Parathyroid adenoma (tissue), 2 donors: ENCODE data around the gene EPHA5.

Experiments
- H2AFZ ChIP-seq: fragments of 300-600 bp; sonication (generic); one replicate; pipeline ENCODE4 v1.7.0; 2017; ENCODE audit warnings: antibody characterized with exemption, mild to moderate bottlenecking
- H3K27ac ChIP-seq: fragments of 300-600 bp; sonication (generic); one replicate; pipeline ENCODE4 v1.7.0; 2017
- H3K27me3 ChIP-seq: fragments of 300-600 bp; sonication (generic); one replicate; pipeline ENCODE4 v1.7.0; 2017; ENCODE audit warnings: low read length; ENCODE audit not compliant: control insufficient read depth, insufficient read depth
- H3K36me3 ChIP-seq: fragments of 300-600 bp; sonication (generic); one replicate; pipeline ENCODE4 v1.7.0; 2017; ENCODE audit warnings: low read length; ENCODE audit not compliant: control insufficient read depth, insufficient read depth
- H3K4me1 ChIP-seq: fragments of 300-600 bp; sonication (generic); one replicate; pipeline ENCODE4 v1.7.0; 2017; ENCODE audit warnings: control low read depth
- H3K4me2 ChIP-seq: fragments of 300-600 bp; sonication (generic); one replicate; pipeline ENCODE4 v1.7.0; 2017; ENCODE audit warnings: low read length
- H3K4me3 ChIP-seq: fragments of 300-600 bp; sonication (generic); one replicate; pipeline ENCODE4 v1.7.0; 2017; ENCODE audit warnings: low read depth, low read length
- H3K79me2 ChIP-seq: fragments of 300-600 bp; sonication (generic); one replicate; pipeline ENCODE4 v1.7.0; 2017; ENCODE audit warnings: control low read depth
- H3K9ac ChIP-seq: fragments of 300-600 bp; sonication (generic); one replicate; pipeline ENCODE4 v1.7.0; 2017; ENCODE audit warnings: mild to moderate bottlenecking
- H3K9me3 ChIP-seq: fragments of 300-600 bp; sonication (generic); one replicate; pipeline ENCODE4 v1.7.0; 2017; ENCODE audit warnings: low read length; ENCODE audit not compliant: control insufficient read depth
- CTCF ChIP-seq: fragments of 300-600 bp; sonication (generic); IDR thresholded peaks from one replicate; pipeline ENCODE4 v1.7.0; 2017; ENCODE audit warnings: antibody characterized with exemption, mild to moderate bottlenecking
- donor health status: primary hyperparathyroidism.

EPHA5 gene

GRCh38 chr4:65635051-65635821, 35.1 kb downstream of the EPHA5 start:
- no peaks in the 10 kb centered on the region for H3K36me3 ChIP-seq
- H3K27me3 ChIP-seq = no peaks in the 10 kb centered on the region
- no peaks in the 10 kb centered on the region for H3K79me2 ChIP-seq
- no peak overlapping the region for H3K4me2 ChIP-seq
- no peak overlapping the region for H2AFZ ChIP-seq
- no peaks in the 10 kb centered on the region for H3K9me3 ChIP-seq
- no peak overlapping the region for H3K27ac ChIP-seq
- TF ChIP-seq CTCF = no peak
- no peak overlapping the region for H3K4me3 ChIP-seq
- no peak overlapping the region for H3K9ac ChIP-seq
- no peaks in the 10 kb centered on the region for H3K4me1 ChIP-seq

- Histone ChIP-seq H2AFZ (no peak overlapping the region), H3K4me1 (no peaks in the 10 kb centered on the region), H3K27ac (no peak overlapping the region), H3K27me3 (no peaks in the 10 kb centered on the region), H3K9me3 (no peaks in the 10 kb centered on the region), H3K79me2 (no peaks in the 10 kb centered on the region), H3K9ac (no peak overlapping the region), H3K4me2 (no peak overlapping the region), H3K36me3 (no peaks in the 10 kb centered on the region), H3K4me3 (no peak overlapping the region)
- no peak for TF ChIP-seq CTCF
Measured at GRCh38 chr4:65624651-65625050, 45.6 kb downstream of the EPHA5 start.

- Histone ChIP-seq H3K79me2 (no peaks in the 10 kb centered on the region), H3K36me3 (no peaks in the 10 kb centered on the region), H3K27ac (no peak overlapping the region), H3K27me3 (no peaks in the 10 kb centered on the region), H3K9ac (no peak overlapping the region), H3K4me1 (no peaks in the 10 kb centered on the region), H3K4me2 (no peak overlapping the region), H2AFZ (no peak overlapping the region), H3K4me3 (no peak overlapping the region), H3K9me3 (no peaks in the 10 kb centered on the region)
- no peak for TF ChIP-seq CTCF
Measured at GRCh38 chr4:65623506-65623905, 46.8 kb downstream of the EPHA5 start.

GRCh38 chr4:65617416-65617815, 52.9 kb downstream of the EPHA5 start:
- H3K79me2 ChIP-seq = no peaks in the 10 kb centered on the region

More at GRCh38 chr4:65617416-65617815, 52.9 kb downstream of the EPHA5 start:
- Histone ChIP-seq H3K9ac (no peak overlapping the region), H2AFZ (no peak overlapping the region), H3K4me2 (no peak overlapping the region), H3K9me3 (no peaks in the 10 kb centered on the region), H3K27me3 (no peaks in the 10 kb centered on the region), H3K36me3 (no peaks in the 10 kb centered on the region), H3K27ac (no peak overlapping the region), H3K4me3 (no peak overlapping the region), H3K4me1 (no peaks in the 10 kb centered on the region)
- TF ChIP-seq CTCF = no peak
